ENCODE data around the gene ZNF318. TPM values are rescaled to one million over a fixed set of nuclear protein-coding genes. Genes with fewer than 3 reads are reported as not detected.

The ZNF318 gene
- total and polyA plus RNA-seq, 2 donors (not counting 1 experiment from before 2014, with no cell fraction given) = 79.7 to 91.8 TPM

DNA sequence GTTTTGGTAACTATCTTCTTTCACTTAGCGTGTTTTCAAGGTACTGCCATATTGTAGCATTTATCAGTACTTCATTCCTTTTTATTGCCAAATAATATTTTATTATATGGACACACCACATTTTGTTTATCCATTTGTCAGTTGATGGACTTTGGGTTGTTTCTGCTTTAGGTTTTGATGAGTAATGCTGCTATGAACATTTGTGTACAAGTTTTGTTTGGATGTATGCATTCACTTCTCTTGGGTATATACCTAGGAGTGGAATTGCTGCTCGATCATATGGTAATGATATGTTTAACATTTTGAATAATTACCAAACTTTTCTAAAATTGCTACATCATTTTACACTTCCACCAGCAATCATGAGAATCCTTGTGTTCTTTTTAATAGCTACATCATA lies 77.7 kb downstream of the ZNF318 start:
- no peak overlapping the region for H3K4me3 Mint-ChIP-seq
- no peak for ATAC-seq (ENCODE audit: low read depth)
- TF ChIP-seq, protein P1, sequence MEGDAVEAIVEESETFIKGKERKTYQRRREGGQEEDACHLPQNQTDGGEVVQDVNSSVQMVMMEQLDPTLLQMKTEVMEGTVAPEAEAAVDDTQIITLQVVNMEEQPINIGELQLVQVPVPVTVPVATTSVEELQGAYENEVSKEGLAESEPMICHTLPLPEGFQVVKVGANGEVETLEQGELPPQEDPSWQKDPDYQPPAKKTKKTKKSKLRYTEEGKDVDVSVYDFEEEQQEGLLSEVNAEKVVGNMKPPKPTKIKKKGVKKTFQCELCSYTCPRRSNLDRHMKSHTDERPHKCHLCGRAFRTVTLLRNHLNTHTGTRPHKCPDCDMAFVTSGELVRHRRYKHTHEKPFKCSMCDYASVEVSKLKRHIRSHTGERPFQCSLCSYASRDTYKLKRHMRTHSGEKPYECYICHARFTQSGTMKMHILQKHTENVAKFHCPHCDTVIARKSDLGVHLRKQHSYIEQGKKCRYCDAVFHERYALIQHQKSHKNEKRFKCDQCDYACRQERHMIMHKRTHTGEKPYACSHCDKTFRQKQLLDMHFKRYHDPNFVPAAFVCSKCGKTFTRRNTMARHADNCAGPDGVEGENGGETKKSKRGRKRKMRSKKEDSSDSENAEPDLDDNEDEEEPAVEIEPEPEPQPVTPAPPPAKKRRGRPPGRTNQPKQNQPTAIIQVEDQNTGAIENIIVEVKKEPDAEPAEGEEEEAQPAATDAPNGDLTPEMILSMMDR (IDR thresholded peaks at IDR 0.05) = no peak
- TF ChIP-seq EZH2 (IDR thresholded peaks at IDR 0.05; ENCODE audit: borderline replicate concordance, insufficient read depth, low read depth, low read length, poor library complexity, severe bottlenecking) = no peak
- no peak overlapping the region for H3K27ac ChIP-seq (ENCODE audit: low read length in 2 of 2)
- H3K27me3 ChIP-seq (replicated peaks in 1 of 4; ENCODE audit: control extremely low read depth in 1 of 4, control insufficient read depth in 3 of 4, insufficient read depth in 4 of 4, low read length in 3 of 4) = peaks cover 0 to 7% (median 1%) of the 10 kb centered on the region in 4 experiments
- H3K27ac Mint-ChIP-seq = no peak overlapping the region
- H3K4me1 ChIP-seq (ENCODE audit: control insufficient read depth in 2 of 2, insufficient read depth in 2 of 2, low read length in 2 of 2) = no peaks in the 10 kb centered on the region
- H3K9ac ChIP-seq (ENCODE audit: low read length) = no peak overlapping the region
- H3K4me3 ChIP-seq (ENCODE audit: control extremely low read depth in 1 of 5, extremely low read depth in 1 of 5, insufficient read depth in 1 of 5, low read depth in 2 of 5, low read length in 4 of 5) = no peak overlapping the region
- no peaks in the 10 kb centered on the region for H3K9me3 ChIP-seq (ENCODE audit: control extremely low read depth in 1 of 3, control insufficient read depth in 2 of 3, insufficient read depth in 1 of 3, low read length in 2 of 3)
- DNase-seq = no peak
- no peak overlapping the region for H2AFZ ChIP-seq (ENCODE audit: insufficient read depth, low read depth, low read length, poor library complexity, severe bottlenecking)
- ChIA-PET POLR2A (no interaction called here), CTCF (interaction anchor here (1.8 kb wide), 1 partner anchor 15 kb away, joined by 4 read pairs; no protein-coding TSS in a partner anchor)
- no peak overlapping the region for H3K4me2 ChIP-seq (replicated peaks; ENCODE audit: low read depth, low read length, poor library complexity, severe bottlenecking)
- H4K20me1 ChIP-seq (ENCODE audit: control insufficient read depth, insufficient read depth, low read length, poor library complexity, severe bottlenecking) = no peaks in the 10 kb centered on the region
- H3K36me3 ChIP-seq (replicated peaks in 1 of 2; ENCODE audit: control extremely low read depth in 1 of 2, control insufficient read depth in 1 of 2, extremely low read depth in 1 of 2, insufficient read depth in 2 of 2, low read length in 1 of 2) = no peaks in the 10 kb centered on the region
- no peaks in the 10 kb centered on the region for H3K79me2 ChIP-seq (ENCODE audit: control insufficient read depth, insufficient read depth, low read length)
- peaks cover 13% of the 10 kb centered on the region for H3K27me3 Mint-ChIP-seq
- WGBS (ENCODE audit: insufficient coverage) = no CpG with 5 or more reads among the region's 2 CpGs
- no peaks in the 10 kb centered on the region for H3K4me1 Mint-ChIP-seq
- no peaks in the 10 kb centered on the region for H3K9me3 Mint-ChIP-seq (ENCODE audit: insufficient read depth)
- intact Hi-C loops (cut with micrococcal nuclease) = no loop called here

DNA sequence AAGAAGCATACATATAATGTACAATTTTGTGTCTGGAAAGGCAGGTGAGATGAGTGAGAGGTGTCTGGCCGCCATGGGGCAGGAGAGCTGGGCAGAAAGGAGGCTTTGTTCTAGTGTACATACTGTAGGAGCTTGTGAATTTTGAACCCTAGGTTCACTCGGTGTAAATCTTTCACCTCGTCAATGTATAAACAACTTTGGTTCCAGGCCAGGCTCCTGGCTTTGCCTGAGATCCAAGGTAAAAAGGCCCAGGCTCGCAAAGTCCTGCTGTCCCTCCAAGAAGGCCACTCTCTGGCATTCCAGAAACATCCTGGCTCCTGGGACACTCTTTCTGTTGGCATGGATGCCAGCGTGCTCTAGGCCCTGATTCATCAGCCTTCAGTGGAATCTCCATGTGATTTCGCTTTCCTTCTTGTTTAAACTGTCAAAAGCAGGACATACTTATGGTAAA lies 78.5 kb downstream of the ZNF318 start:
- no peak overlapping the region for H2AFZ ChIP-seq (ENCODE audit: insufficient read depth, low read depth, low read length, poor library complexity, severe bottlenecking)
- intact Hi-C loops (cut with micrococcal nuclease) = no loop called here
- Mint-ChIP-seq H3K4me3 (no peak overlapping the region), H3K27me3 (peaks cover 14% of the 10 kb centered on the region), H3K4me1 (peaks cover 2% of the 10 kb centered on the region), H3K27ac (no peak overlapping the region), H3K9me3 (ENCODE audit: insufficient read depth) (no peaks in the 10 kb centered on the region)
- H4K20me1 ChIP-seq (ENCODE audit: control insufficient read depth, insufficient read depth, low read length, poor library complexity, severe bottlenecking) = no peaks in the 10 kb centered on the region
- TF ChIP-seq EZH2 (IDR thresholded peaks at IDR 0.05; ENCODE audit: borderline replicate concordance, insufficient read depth, low read depth, low read length, poor library complexity, severe bottlenecking) = no peak
- TF ChIP-seq, protein P1 (IDR thresholded peaks at IDR 0.05) = no peak
- DNase-seq (no peak), ATAC-seq (ENCODE audit: low read depth) (no peak)
- no peaks in the 10 kb centered on the region for H3K9me3 ChIP-seq (ENCODE audit: control extremely low read depth in 1 of 3, control insufficient read depth in 2 of 3, insufficient read depth in 1 of 3, low read length in 2 of 3)
- ChIA-PET POLR2A (no interaction called here), CTCF (interaction anchor here (1.8 kb wide), 1 partner anchor 16 kb away, joined by 4 read pairs; no protein-coding TSS in a partner anchor)
- H3K9ac ChIP-seq (ENCODE audit: low read length) = no peak overlapping the region
- H3K4me3 ChIP-seq (ENCODE audit: control extremely low read depth in 1 of 5, extremely low read depth in 1 of 5, insufficient read depth in 1 of 5, low read depth in 2 of 5, low read length in 4 of 5) = no peak overlapping the region
- 93% methylated on average over 5 of the region's 6 CpGs for WGBS (ENCODE audit: insufficient coverage)
- H3K36me3 ChIP-seq (replicated peaks in 1 of 2; ENCODE audit: control extremely low read depth in 1 of 2, control insufficient read depth in 1 of 2, extremely low read depth in 1 of 2, insufficient read depth in 2 of 2, low read length in 1 of 2) = no peaks in the 10 kb centered on the region
- peaks cover 0 to 11% (median 2%) of the 10 kb centered on the region in 4 experiments for H3K27me3 ChIP-seq (replicated peaks in 1 of 4; ENCODE audit: control extremely low read depth in 1 of 4, control insufficient read depth in 3 of 4, insufficient read depth in 4 of 4, low read length in 3 of 4)
- no peak overlapping the region for H3K27ac ChIP-seq (ENCODE audit: low read length in 2 of 2)
- H3K79me2 ChIP-seq (ENCODE audit: control insufficient read depth, insufficient read depth, low read length) = no peaks in the 10 kb centered on the region
- H3K4me1 ChIP-seq (ENCODE audit: control insufficient read depth in 2 of 2, insufficient read depth in 2 of 2, low read length in 2 of 2) = no peaks in the 10 kb centered on the region
- H3K4me2 ChIP-seq (replicated peaks; ENCODE audit: low read depth, low read length, poor library complexity, severe bottlenecking) = no peak overlapping the region

Measured in B cell (primary cell).